ENCODE data around the gene POLR2J. TPM values are rescaled to one million over a fixed set of nuclear protein-coding genes. Genes with fewer than 3 reads are reported as not detected.

POLR2J gene
- total RNA-seq, 1 experiment from 2014 or later, result 51.4 TPM

- Mint-ChIP-seq H3K4me3 (ENCODE audit: unreplicated experiment) (no peak overlapping the region), H3K9me3 (ENCODE audit: unreplicated experiment) (no peaks in the 10 kb centered on the region), H3K4me1 (ENCODE audit: insufficient read depth, unreplicated experiment) (no peaks in the 10 kb centered on the region), H3K27ac (ENCODE audit: low read depth, unreplicated experiment) (no peak overlapping the region), H3K36me3 (ENCODE audit: insufficient read depth, unreplicated experiment) (peaks cover 12% of the 10 kb centered on the region), H3K27me3 (ENCODE audit: insufficient read depth, unreplicated experiment) (no peaks in the 10 kb centered on the region)
- intact Hi-C loops (cut with micrococcal nuclease), result no loop called here
- DNase-seq (ENCODE audit: unreplicated experiment), result peak; percentile 22
- CTCF ChIA-PET, result interaction anchor here (0.5 to 1.0 kb wide), 2 partner anchors 12 to 28 kb away, joined by 3 to 4 read pairs; no protein-coding TSS in a partner anchor
- no peak for TF ChIP-seq CTCF (IDR thresholded peaks at IDR 0.05; ENCODE audit: unreplicated experiment)
- POLR2A ChIA-PET, result interaction anchor here (3.0 kb wide), 1 partner anchor 14 kb away, joined by 7 read pairs; the partner anchor contains the start of genes ALKBH4 and LRWD1
- BruUV-seq (replicated peaks), result no TSS peak
Measured at GRCh38 chr7:102450242-102450641, 28.5 kb downstream of the POLR2J start.

DNA sequence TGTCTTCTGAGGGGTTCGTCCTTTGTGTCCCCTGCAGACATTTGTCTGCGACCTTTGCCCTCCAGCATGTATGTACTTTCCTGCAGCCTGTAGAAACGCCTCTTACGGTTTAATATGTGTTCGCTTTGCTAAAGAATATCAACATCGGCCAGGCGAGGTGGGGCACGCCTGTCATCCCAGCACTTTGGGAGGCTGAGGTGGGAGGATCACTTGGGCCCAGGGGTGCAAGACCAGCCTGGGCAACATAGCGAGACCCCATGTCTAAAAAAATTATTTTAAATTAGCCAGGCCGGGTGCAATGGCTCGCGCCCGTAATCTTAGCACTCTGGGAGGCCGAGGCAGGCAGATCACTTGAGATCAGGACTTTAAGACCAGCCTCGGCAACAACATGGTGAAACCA lies 29.6 kb downstream of the POLR2J start:
- intact Hi-C loops (cut with micrococcal nuclease), result no loop called here
- H3K36me3 Mint-ChIP-seq (ENCODE audit: insufficient read depth, unreplicated experiment), result peaks cover 7% of the 10 kb centered on the region
- H3K27me3 Mint-ChIP-seq (ENCODE audit: insufficient read depth, unreplicated experiment), result no peaks in the 10 kb centered on the region
- no peak for DNase-seq (ENCODE audit: unreplicated experiment)
- H3K4me1 Mint-ChIP-seq (ENCODE audit: insufficient read depth, unreplicated experiment), result no peaks in the 10 kb centered on the region
- BruUV-seq (replicated peaks), result no TSS peak
- H3K27ac Mint-ChIP-seq (ENCODE audit: low read depth, unreplicated experiment), result no peak overlapping the region
- no peak overlapping the region for H3K4me3 Mint-ChIP-seq (ENCODE audit: unreplicated experiment)
- ChIA-PET POLR2A (interaction anchor here (3.0 kb wide), 1 partner anchor 15 kb away, joined by 7 read pairs; the partner anchor contains the start of genes ALKBH4 and LRWD1), CTCF (no interaction called here)
- TF ChIP-seq CTCF (IDR thresholded peaks at IDR 0.05; ENCODE audit: unreplicated experiment), result no peak
- H3K9me3 Mint-ChIP-seq (ENCODE audit: unreplicated experiment), result no peaks in the 10 kb centered on the region

GRCh38 chr7:102447311-102447710 lies 31.4 kb downstream of the POLR2J start:
- Mint-ChIP-seq H3K27me3 (ENCODE audit: insufficient read depth, unreplicated experiment) (no peaks in the 10 kb centered on the region), H3K4me3 (ENCODE audit: unreplicated experiment) (no peak overlapping the region), H3K4me1 (ENCODE audit: insufficient read depth, unreplicated experiment) (no peaks in the 10 kb centered on the region), H3K9me3 (ENCODE audit: unreplicated experiment) (no peaks in the 10 kb centered on the region), H3K27ac (ENCODE audit: low read depth, unreplicated experiment) (no peak overlapping the region), H3K36me3 (ENCODE audit: insufficient read depth, unreplicated experiment) (peaks cover 12% of the 10 kb centered on the region)
- POLR2A ChIA-PET, result no interaction called here
- TF ChIP-seq CTCF (IDR thresholded peaks at IDR 0.05; ENCODE audit: unreplicated experiment), result no peak
- intact Hi-C loops (cut with micrococcal nuclease), result no loop called here
- DNase-seq (ENCODE audit: unreplicated experiment), result no peak
- CTCF ChIA-PET, result no interaction called here
- no TSS peak for BruUV-seq (replicated peaks)

GRCh38 chr7:102446387-102447156 lies 32.1 kb downstream of the POLR2J start:
- BruUV-seq (replicated peaks), result no TSS peak
- Mint-ChIP-seq H3K36me3 (ENCODE audit: insufficient read depth, unreplicated experiment) (peaks cover 12% of the 10 kb centered on the region), H3K9me3 (ENCODE audit: unreplicated experiment) (no peaks in the 10 kb centered on the region), H3K4me1 (ENCODE audit: insufficient read depth, unreplicated experiment) (no peaks in the 10 kb centered on the region), H3K27me3 (ENCODE audit: insufficient read depth, unreplicated experiment) (no peaks in the 10 kb centered on the region), H3K27ac (ENCODE audit: low read depth, unreplicated experiment) (no peak overlapping the region), H3K4me3 (ENCODE audit: unreplicated experiment) (no peak overlapping the region)
- ChIA-PET POLR2A (no interaction called here), CTCF (no interaction called here)
- no peak for TF ChIP-seq CTCF (IDR thresholded peaks at IDR 0.05; ENCODE audit: unreplicated experiment)
- no peak for DNase-seq (ENCODE audit: unreplicated experiment)
- intact Hi-C loops (cut with micrococcal nuclease), result no loop called here
